ENCODE results near the gene NAT16. TPM values are rescaled to one million over a fixed set of nuclear protein-coding genes. Genes with fewer than 3 reads are reported as not detected.
A peak's percentile ranks its signal among the peaks of the same experiment; 100 is the strongest.

Gene NAT16
- polyA plus RNA-seq, 1 donor = not detected

- DNase-seq = no peak
These were observed 8.7 kb downstream of the NAT16 start for GRCh38 chr7:101171442-101171837.

- DNase-seq = no peak
These were observed 9.3 kb downstream of the NAT16 start for GRCh38 chr7:101170617-101171441.

GRCh38 chr7:101169838-101170551, 10.1 kb downstream of the NAT16 start:
- no peak for DNase-seq

GRCh38 chr7:101169110-101169837, 10.8 kb downstream of the NAT16 start:
- no peak for DNase-seq

- DNase-seq = no peak
These were observed 11.6 kb downstream of the NAT16 start for GRCh38 chr7:101168412-101169049.

- DNase-seq = no peak
These were observed 12.3 kb downstream of the NAT16 start for GRCh38 chr7:101167645-101168411.

GRCh38 chr7:101166909-101167644, 13.0 kb downstream of the NAT16 start:
- DNase-seq = no peak

- no peak for DNase-seq
These were observed 13.5 kb downstream of the NAT16 start for GRCh38 chr7:101166648-101166908.

GRCh38 chr7:101165958-101166647, 14.0 kb downstream of the NAT16 start:
- no peak for DNase-seq

GRCh38 chr7:101165075-101165957, 14.8 kb downstream of the NAT16 start, which contains the start of gene VGF:
Gene VGF (minus strand): TSS chr7:101165569. CDS start chr7:101164843, 726 bp downstream.
- peak; percentile 89 for DNase-seq

GRCh38 chr7:101164071-101164840, 15.8 kb downstream of the NAT16 start:
- no peak for DNase-seq

- no peak for DNase-seq
These were observed 16.6 kb downstream of the NAT16 start for GRCh38 chr7:101163279-101164070.

- no peak for DNase-seq
These were observed 17.4 kb downstream of the NAT16 start for GRCh38 chr7:101162551-101163278.

- DNase-seq = no peak
These were observed 18.2 kb downstream of the NAT16 start for GRCh38 chr7:101161692-101162471.

- no peak for DNase-seq
These were observed 19.2 kb downstream of the NAT16 start for GRCh38 chr7:101160910-101161309.
